NCI-H82 treated with DMSO at 0.1 percent for 48 hours (cell line): Measurements from ENCODE around the gene PLPP1.

ENCODE experiments used
- DNase-seq: peaks from one replicate; lab custom pipeline; 2025; ENCODE audit not compliant: unreplicated experiment; lab: John Stamatoyannopoulos, UW

Gene PLPP1

DNA sequence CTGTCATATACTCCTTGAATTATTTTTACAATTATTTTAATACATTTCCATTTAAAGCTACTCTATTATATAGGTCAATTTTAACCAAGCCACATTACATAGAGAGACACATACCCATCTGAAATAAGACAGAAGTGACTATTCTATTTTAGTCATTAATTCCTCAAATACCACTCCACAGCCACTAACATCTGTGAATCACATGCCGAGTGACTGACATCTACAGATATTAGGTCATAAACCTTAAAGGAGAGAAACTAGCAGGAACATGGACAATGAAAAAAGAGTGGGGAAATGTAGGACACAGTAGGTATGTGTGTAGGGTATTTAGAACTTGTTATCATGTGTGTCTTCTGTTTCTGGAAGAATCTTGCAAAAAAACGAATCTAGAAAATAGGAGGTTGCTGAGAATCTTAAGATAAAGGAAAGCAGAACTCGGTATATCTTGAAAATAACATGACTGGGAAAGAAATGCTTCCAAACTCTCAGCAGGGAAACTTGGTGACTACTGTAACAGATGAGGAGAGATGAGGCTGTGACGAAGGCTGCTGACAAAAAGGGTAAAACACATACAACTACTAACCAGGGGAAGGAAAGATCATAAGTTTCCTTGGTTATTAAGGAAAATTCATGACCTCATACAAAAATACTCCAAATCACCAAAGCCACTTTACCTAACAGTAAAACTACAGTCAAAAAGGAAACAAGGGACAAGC lies 84.6 kb downstream of the PLPP1 start:
- no peak for DNase-seq

DNA sequence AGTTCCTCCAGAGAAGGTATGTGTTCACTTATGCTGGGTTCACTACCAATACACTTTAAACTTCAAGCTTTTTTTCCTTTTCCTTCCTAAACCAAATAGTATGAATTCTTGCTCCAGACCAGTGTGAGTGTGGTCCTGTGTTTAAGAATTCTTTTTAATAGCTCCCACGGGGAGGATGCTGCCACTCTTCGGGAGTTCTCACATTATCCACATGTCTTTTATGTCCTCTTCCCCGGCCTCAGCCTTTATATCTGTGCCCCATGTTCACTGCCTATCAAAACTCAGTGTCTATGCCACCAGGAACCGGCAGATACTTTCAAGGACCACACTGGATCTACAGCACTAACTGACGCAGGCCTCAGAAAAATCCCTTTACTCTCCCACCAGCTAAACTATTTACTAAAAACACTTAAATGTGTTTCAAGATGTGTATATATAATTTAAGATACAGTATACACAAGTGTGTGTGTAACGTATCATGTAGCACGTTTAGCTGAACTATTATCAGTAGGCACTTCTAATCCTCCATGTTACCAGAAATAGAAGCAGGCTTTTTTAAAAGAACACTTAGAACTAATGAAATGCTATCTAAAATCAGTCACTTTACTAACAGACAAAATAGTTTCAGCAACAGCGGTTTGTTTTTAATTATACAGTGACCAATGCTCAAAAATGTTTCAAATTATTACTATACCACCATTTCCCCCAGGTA lies 88.0 kb downstream of the PLPP1 start:
- no peak for DNase-seq

DNA sequence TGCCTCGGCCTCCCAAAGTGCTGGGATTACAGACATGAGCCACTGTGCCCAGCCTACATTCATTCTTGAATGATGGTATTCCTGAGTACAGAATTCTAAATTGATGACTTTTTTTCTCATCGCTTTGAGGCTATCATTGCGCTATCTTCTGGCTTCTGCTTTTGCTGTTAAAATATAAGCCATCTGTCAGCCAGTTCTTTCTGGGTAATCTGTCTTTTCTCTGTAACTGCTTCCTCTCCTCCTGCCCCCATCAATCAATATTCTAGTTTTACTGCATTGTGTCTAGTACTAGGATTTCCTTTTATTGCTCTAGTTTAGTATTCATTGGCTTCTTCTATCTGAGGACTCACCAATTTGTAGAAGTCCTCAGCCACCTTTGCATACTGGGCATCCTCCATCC lies 89.0 kb downstream of the PLPP1 start:
- no peak for DNase-seq

DNA sequence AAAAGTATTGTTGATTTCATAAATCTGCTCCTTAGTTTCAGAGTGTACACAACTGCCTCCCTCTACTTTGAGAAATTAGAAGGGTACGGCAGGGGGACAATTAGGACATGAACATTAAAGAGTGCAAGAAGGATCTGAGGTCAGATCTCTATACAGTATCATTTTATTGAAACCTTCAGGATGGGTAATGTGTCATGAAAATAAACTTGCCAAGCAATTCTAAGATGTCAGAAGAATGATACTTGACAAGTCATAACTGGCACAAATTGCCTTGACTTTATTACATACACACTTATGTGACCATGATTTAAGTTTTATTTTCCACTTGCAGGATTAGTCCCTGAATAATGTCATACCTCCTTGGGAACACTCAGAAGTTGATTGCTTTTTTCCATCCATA lies 92.8 kb downstream of the PLPP1 start:
- DNase-seq = no peak

DNA sequence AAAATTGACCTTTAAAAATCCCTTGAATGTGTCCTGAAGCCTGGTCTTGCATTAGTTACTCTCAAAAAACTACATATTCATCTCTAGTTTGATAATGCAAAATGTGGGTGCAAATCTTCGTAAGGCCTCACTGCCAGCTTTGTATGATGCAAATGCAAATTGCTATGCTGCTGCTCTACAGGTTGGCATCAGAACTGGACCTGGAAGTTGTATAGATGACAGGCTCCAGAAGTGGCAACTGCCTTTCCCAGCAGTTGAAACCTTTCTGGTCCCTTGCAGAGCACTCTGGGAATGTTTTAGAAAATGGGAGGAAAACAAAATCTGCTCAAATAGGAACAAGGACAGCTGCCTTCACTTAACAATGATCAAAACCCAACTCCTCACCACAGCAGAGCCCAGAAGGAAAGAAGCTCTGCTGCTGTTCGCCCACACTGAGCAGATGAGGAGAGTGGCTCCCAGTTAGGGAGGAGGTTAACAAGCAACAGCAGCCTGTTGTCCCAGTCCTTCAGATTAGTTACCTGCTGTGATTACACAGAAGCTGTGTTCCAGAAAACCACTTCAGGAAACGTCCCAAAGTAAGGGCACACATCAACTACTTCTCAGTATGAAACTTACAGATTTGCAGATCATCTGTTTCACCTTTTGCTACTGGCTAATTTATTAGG lies 93.5 kb downstream of the PLPP1 start:
- no peak for DNase-seq

DNA sequence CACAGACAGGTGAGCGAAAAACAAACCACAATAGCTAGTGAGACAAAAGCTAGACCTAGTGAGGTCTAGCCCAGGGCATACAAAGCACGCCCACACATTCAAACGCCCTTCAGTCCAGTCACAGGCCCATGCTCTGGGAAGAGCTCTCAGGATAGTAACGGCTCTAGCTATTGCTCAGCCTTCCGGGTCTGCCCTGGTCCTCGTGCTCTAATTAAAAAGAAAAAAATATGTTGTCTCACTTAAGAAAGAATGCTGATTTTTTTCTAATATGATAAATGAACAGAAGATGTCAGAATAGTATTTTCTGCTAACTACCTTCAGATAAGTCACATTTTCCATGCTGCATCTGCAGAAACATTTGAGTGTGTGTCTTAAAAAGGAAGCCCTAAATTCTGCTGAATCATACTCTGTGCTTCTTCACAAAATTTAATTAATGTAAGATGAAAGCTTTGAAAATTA lies 94.5 kb downstream of the PLPP1 start:
- DNase-seq = no peak

DNA sequence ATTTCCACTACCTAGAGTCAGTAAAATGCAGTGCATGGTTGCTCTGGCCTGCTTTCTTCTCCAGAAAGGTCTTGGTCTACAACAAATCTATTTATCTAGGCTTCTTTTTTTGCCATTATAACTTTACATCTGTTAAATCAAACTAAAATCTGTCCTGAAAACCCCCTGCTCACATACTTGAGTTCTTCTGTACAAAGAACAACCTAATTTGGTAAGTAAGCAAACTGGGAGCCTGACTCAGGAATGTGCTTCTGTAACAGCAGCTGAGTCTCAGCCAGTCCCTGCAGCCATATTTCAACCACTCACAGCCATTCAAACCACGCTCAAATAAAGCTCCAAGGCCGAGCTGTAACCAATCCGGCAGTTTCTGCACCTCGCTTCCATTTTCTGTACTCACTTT lies 95.8 kb downstream of the PLPP1 start:
- no peak for DNase-seq

DNA sequence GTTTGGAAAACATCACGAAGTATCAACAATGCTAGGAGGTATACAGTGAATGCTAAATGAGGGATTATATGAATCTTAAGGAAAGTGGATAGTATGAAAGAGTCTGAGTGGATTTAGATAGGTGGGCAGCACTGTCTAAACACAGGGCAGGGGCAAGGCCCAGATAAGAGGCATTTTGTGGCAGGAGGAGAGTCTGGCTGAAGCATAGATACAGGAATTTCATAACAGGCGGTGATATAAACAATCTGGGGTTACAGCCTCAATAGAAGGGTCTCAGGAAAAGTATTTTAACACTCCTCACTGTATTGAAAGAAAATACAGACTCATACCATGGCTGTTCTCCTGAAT lies 96.9 kb downstream of the PLPP1 start:
- DNase-seq = no peak

DNA sequence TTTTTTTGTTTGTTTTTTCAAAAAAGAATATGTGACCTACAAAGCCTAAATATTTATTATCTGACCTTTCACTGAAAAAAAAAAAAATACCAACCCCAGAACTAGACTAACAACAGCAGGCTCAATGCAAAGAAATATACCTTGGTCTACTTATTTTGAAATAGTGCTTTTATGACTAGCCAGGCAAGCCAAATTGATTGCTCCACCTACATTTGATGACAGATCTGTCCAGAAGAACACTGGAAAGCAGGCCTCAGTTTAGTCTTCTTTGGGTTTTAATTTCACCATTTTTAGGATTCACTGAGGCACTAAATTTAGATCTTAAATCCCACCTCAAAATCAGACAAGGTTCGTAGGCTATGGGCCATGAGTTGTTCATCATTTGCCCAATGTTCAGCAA lies 97.3 kb downstream of the PLPP1 start:
- no peak for DNase-seq

DNA sequence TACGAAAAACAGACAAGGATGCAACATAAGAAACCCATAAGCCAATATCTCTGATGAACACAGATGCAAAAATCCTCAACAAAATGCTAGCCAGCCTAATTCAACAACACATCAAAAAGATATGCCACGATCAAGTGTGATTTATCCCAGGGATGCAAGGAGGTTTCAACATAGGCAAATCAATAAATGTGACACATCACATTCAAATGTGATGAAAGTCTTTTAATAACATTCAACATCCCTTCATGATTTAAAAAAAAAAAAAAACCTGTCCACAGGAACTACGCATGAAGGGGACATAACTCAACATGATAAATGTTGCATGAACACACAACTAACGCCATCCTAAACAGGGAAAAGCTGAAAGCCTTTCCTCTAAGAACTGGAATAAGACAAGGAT lies 102.2 kb downstream of the PLPP1 start:
- DNase-seq = no peak

DNA sequence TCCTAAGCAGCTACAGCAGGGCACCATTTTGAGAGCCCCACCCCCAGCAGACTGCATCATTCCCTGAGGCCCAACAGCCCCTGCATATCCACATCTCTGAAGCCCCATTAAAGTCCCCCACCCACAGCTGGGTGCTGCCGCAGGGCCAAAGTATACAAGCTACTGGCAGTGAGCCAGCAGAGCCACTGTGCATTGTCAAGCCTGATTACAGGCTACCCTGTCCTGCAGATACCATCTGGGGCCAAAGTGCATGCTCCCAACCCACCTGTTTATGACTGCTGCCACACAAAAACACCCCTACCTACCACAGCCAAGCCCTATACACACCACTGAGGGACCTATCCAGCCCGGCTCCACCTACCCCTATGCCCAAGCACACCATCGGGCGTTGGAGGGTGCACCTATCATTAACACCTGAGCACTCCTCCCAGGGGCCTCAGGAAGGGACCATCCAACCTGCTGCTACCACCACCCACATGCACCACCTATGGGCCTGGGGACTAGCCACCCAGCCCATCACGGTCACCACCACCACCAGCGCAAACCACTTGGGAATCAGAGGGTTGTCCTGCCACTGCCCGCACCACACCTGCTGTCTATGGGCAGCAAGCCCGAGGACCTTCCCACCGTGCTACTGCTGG lies 105.0 kb downstream of the PLPP1 start:
- DNase-seq = no peak

DNA sequence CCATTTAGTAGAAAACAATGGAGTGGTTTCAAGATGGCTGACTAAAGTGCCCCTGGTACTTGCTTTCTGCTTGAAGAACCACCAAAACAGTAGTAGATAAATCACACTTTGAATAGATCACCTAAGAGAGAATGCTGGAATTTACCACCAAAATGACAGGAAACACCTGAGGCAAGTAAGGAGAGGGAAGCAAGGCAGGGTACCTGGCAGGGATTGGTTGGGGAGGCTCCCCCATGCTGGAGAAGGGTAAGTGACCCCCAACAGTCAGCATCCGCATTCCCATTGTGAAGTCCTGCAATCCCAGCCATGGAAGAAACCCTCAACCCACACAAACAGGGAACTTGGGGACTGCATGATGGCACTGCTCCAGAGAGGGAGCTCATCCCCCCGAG lies 105.5 kb downstream of the PLPP1 start:
- no peak for DNase-seq

DNA sequence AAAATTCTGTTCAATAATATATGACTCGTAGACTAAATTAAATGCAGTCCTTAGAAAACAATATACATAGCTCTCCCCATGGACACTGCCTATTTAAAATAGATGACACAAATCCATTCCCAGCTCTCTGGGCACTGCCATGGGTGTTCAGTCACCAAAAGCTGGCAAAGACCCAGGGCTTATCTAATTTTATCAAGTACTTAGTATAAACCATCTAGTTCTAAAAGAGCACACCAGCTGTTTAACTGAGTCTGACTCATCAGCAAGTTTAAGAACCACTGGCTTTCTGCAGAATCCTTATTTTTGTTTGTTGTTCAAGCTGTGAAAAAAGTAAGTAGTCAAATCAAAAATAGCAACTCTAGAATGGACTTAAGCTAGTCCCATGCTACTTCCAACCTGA lies 107.6 kb downstream of the PLPP1 start:
- no peak for DNase-seq

DNA sequence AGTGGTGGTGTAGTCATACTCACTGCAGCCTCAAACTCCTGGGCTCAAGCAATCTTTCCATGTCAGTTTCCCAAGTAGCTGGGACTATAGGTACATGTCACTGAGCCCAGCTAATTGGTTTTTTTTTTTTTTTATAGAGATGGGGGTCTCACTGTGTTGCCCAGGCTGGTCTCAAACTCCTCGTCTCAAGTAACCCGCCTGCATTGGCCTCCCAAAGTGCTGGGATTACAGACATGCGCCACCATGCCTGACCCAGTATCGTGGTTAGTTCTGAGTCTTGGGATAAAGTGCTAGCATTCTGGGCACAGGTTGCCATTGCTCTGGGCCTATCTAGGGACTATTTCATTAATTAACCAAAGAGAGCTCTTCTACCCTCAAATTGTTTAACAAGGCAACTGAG lies 108.3 kb downstream of the PLPP1 start:
- no peak for DNase-seq

DNA sequence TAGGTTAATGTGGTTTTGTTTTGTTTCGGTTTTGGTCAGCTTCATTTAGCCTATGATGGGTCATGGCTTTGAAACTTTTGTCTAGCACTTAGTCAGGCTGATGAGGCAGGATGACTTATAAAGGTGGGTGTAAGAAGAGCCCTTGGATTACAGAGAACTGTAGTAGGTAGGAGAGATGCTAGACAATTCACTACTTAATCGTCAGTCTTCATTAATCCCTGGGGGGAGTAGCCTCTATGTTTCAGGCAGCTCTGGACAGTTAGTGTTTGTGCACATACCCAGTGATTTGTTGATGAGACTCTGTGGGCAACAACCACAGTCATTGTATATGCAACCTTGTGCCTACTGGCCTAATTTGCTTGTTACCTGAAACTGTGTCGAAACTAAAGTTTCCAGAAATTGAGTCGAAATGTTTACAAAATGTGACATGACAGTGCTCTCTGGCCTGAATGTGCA lies 113.7 kb downstream of the PLPP1 start:
- DNase-seq = no peak

DNA sequence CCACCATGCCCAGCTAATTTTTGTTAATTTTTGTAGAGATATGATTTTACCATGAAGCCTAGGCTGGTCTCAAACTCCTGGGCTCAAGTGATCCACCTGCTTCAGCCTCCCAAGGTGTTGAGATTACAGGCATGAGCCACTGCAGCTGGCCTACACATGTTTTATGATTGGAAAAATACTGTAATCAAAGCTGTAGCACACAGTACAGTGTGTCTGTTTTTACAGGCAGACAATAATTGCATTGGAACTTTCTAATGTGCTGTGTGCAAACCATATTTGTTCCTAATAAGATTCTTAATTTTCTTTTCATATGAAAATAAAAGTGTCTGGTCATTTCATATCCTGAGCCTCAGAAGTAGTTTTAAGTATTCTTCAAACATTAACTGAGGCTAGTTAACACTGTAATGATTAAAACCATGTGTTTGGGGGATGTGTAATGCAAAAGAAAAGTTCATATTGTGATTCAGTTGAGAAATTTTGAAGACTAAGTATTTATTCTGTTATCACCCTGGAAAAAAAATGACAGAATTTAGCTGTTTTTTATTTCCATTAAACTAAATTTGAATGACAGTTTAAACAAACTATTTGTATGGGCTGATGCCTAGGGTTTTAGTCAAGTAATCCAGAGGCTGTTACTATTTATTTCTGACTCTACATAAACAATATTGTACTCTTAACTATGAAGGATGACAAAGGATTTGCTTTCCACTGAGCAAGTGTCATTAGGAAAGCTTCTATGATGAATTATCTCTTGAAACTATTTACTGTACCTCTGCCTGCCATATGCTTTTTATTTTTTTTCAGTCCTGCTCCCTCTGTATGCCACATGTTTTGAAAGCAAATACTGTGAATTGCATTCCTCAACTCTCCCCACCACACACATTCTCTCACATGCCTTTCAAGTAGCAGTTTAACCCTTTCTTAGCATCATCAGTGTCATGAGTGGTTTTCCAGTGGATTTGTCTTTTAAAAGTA lies 115.5 kb downstream of the PLPP1 start:
- no peak for DNase-seq

DNA sequence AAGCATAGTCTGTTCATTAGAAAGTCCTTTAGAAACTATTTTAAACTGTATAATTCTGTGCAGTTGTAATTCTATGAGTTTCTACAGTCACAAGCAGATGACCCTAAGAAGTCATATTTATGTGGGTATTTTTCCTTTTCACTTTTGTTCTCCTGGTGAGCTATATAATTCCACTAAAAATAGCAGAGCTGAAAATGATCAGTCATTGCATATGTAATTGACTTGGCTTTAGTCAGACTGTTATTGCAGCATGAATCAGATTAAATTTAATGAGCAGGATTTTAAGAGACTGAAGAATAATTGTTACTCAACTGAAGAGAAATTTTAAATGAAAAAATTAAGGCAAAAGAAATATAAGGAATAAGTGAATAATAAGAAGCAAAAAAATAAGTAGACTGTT lies 118.5 kb downstream of the PLPP1 start:
- DNase-seq = no peak

DNA sequence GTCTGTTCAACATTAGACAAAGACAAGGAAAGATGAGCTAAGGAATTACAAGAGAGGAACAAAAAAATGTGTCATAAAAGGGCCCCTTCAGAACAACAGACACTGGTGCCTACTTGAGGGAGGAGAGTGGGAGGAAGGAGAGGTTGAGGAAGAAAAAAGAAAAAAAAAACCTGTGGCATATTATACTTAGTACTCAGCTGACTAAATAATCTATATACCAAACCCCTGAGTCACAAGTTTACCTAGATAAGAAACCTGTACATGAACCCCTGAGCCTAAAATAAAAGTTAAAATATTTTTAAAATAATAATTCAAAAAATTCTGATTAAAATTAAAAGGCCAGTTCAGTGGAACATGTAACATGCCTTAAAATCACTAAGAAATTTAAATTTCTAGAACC lies 119.7 kb downstream of the PLPP1 start:
- no peak for DNase-seq

DNA sequence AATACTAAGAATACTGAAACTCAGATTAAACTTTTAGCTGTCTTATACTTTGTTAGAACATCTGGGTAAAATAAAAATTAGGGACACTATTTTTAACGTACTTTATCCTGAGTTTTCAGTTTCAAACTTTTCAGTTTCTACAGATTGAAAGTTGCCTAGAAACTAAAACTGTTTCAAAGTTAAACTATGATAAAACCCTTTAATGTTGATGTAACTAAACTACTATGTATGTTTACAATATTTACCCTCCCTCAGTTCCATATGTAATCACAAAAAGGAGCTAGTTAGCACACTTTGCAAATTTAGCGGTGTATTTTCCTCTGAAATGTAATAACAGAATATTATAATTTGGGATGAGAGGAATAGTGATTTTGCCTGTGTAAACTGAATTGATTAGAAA lies 121.1 kb downstream of the PLPP1 start:
- DNase-seq = no peak

DNA sequence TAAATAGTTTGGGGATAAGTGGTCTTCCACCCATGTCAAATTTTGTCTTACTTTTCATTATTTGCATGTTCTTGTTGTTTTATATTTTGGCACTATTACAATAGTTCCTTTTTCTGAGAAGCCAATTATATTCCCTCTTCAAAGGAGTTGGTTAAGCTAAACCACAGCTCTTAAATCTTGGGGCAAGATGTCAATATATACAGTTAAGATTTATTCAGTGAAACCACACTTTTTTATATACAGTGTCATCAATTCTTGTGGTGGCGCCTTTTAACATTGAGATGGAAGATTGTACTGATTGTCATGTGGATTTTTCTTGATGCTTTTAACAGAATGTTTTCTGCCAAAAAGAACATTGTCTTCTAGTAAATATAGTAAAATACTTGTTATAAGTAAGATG lies 122.9 kb downstream of the PLPP1 start:
- DNase-seq = no peak

DNA sequence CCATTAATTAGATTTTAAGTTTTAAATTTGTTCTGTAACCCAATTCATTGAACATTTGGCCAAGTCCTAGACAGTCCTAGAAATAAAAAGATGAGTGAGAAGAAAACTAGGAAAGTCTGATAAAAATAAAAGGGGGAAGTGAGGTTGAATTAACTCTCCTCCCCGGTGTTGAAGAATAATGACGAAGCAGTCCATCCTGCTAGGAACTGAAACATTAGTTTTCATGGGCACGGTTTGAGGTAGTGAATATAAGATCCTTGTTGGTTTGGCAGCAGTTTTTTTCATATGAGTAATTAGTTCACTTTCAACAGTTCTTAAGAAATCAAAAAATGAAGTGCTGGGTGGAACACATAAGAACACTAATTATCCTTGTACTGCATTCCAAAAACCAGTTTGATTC lies 123.9 kb downstream of the PLPP1 start:
- no peak for DNase-seq
